IMR-90 (cell line): ENCODE data around the gene PRUNE2. TPM values are rescaled to one million over a fixed set of nuclear protein-coding genes. Genes with fewer than 3 reads are reported as not detected.

ENCODE experiments used
- ATAC-seq: fragments of 200-7000 bp; cut with Tn5 transposase; 2 replicates; pipeline ENCODE4 v1.9.1; 2020; ENCODE audit warnings: low read depth, mild to moderate bottlenecking, moderate library complexity
- BruUV-seq: library from RNA; stranded (reverse); fragments of 400-500 nt; replicated peaks from 2 replicates; lab custom pipeline; 2021; lab: Mats Ljungman, UMichigan
- CTCF ChIA-PET: fragments of 300-600 bp; formaldehyde crosslinking; extraction: SDS; loops from one replicate; lab custom pipeline; 2021; ENCODE audit warnings: antibody characterized with exemption; lab: Yijun Ruan, JAX
- POLR2A ChIA-PET: fragments of 300-600 bp; sonication (Branson Sonifier 250); formaldehyde crosslinking; loops from one replicate; lab custom pipeline; 2022; ENCODE audit warnings: antibody characterized with exemption; ENCODE audit not compliant: unreplicated experiment; lab: Charles Lee
- DNase-seq: peaks from one replicate; pipeline ENCODE4 v3.0.0; 2013
- H2AFZ ChIP-seq: replicated peaks from 2 replicates; pipeline ENCODE3; 2013; ENCODE audit warnings: low read length, mild to moderate bottlenecking; ENCODE audit not compliant: poor library complexity
- H2AK5ac ChIP-seq: 2 replicates; pipeline ENCODE4 v1.6.1; 2013; ENCODE audit warnings: low read depth, low read length, inconsistent platforms
- H2AK9ac ChIP-seq: replicated peaks from 2 replicates; pipeline ENCODE3; 2013; ENCODE audit warnings: mild to moderate bottlenecking, low read depth, low read length, moderate library complexity; ENCODE audit not compliant: poor library complexity
- H2BK120ac ChIP-seq: 2 replicates; pipeline ENCODE4 v1.6.1; 2013; ENCODE audit warnings: low read depth, low read length, inconsistent platforms
- H2BK15ac ChIP-seq: 3 replicates; pipeline ENCODE4 v1.6.1; 2013; ENCODE audit warnings: low read depth, low read length, inconsistent platforms
- H2BK20ac ChIP-seq: 2 replicates; pipeline ENCODE4 v1.6.1; 2013; ENCODE audit warnings: low read depth, mild to moderate bottlenecking, inconsistent platforms, low read length, moderate library complexity
- H2BK5ac ChIP-seq: 2 replicates; pipeline ENCODE4 v1.6.1; 2013; ENCODE audit warnings: mild to moderate bottlenecking, low read depth, low read length, inconsistent platforms; ENCODE audit not compliant: poor library complexity, severe bottlenecking
- H3K14ac ChIP-seq: replicated peaks from 2 replicates; pipeline ENCODE4 v1.6.1; 2013; ENCODE audit warnings: low read depth, low read length, inconsistent platforms
- H3K18ac ChIP-seq: 2 replicates; pipeline ENCODE4 v1.6.1; 2013; ENCODE audit warnings: low read depth, low read length, control low read depth
- H3K23ac ChIP-seq: 2 replicates; pipeline ENCODE4 v1.6.1; 2013; ENCODE audit warnings: low read depth, low read length, inconsistent platforms
- H3K27ac ChIP-seq: 2 replicates; pipeline ENCODE4 v1.5.1; 2013; ENCODE audit warnings: mild to moderate bottlenecking, control low read depth, low read length; ENCODE audit not compliant: insufficient read depth
- H3K27me3 ChIP-seq: 2 replicates; pipeline ENCODE4 v1.6.1; 2013; ENCODE audit warnings: low read length; ENCODE audit not compliant: control insufficient read depth, insufficient read depth
- H3K36me3 ChIP-seq: 2 replicates; pipeline ENCODE4 v1.6.1; 2013; ENCODE audit warnings: low read length, mixed read lengths; ENCODE audit not compliant: control insufficient read depth, insufficient read depth
- H3K4ac ChIP-seq: 2 replicates; pipeline ENCODE4 v1.6.1; 2013; ENCODE audit warnings: low read depth, low read length, inconsistent platforms
- H3K4me1 ChIP-seq: 2 replicates; pipeline ENCODE4 v1.6.1; 2013; ENCODE audit warnings: low read length, mixed read lengths; ENCODE audit not compliant: control insufficient read depth, insufficient read depth
- H3K4me2 ChIP-seq: 2 replicates; pipeline ENCODE4 v1.6.1; 2013; ENCODE audit warnings: low read depth, mild to moderate bottlenecking, control low read depth, low read length, moderate library complexity
- H3K4me3 ChIP-seq: 2 replicates; pipeline ENCODE4 v1.5.1; 2013; ENCODE audit warnings: low read depth, mild to moderate bottlenecking, control low read depth, low read length, moderate library complexity; ENCODE audit not compliant: insufficient read depth
- H3K56ac ChIP-seq: 2 replicates; pipeline ENCODE4 v1.6.1; 2013; ENCODE audit warnings: low read length, inconsistent platforms; ENCODE audit not compliant: insufficient read depth; ENCODE audit errors: extremely low read depth
- H3K79me1 ChIP-seq, 2 experiments: 2 replicates each; pipeline ENCODE4 v1.6.1; 2013; ENCODE audit warnings: low read length in 2 of 2, inconsistent platforms in 1 of 2, low read depth in 1 of 2
- H3K9ac ChIP-seq: 2 replicates; pipeline ENCODE4 v1.6.1; 2013; ENCODE audit warnings: low read depth, low read length, control low read depth
- H3K9me1 ChIP-seq: 2 replicates; pipeline ENCODE4 v1.6.1; 2013; ENCODE audit warnings: low read length, inconsistent platforms; ENCODE audit not compliant: insufficient read depth
- H3K9me3 ChIP-seq: 2 replicates; pipeline ENCODE4 v1.6.1; 2013; ENCODE audit warnings: low read length; ENCODE audit not compliant: control insufficient read depth, insufficient read depth
- H4K20me1 ChIP-seq: 2 replicates; pipeline ENCODE4 v1.6.1; 2013; ENCODE audit warnings: low read length, inconsistent platforms; ENCODE audit not compliant: insufficient read depth
- H4K5ac ChIP-seq: 2 replicates; pipeline ENCODE4 v1.6.1; 2013; ENCODE audit warnings: mild to moderate bottlenecking, low read depth, low read length, control low read depth
- H4K8ac ChIP-seq, 2 experiments: 2 replicates each; pipeline ENCODE4 v1.6.1; 2013; ENCODE audit warnings: low read depth in 2 of 2, low read length in 2 of 2, control low read depth in 1 of 2, inconsistent platforms in 1 of 2
- H4K91ac ChIP-seq: 2 replicates; pipeline ENCODE4 v1.6.1; 2013; ENCODE audit warnings: low read depth, low read length, inconsistent platforms; ENCODE audit not compliant: insufficient read depth
- BHLHE40 ChIP-seq: fragments of 150-350 bp; IDR thresholded peaks from 2 replicates; pipeline ENCODE4 v1.6.1; 2016; ENCODE audit warnings: mild to moderate bottlenecking, low read depth, low read length
- CHD1 ChIP-seq: IDR thresholded peaks from 2 replicates; pipeline ENCODE4 v1.6.1; 2012; ENCODE audit warnings: low read depth, low read length, improper control_type of control experiment
- SMC3 ChIP-seq: fragments of 150-350 bp; IDR thresholded peaks from 2 replicates; pipeline ENCODE4 v1.6.1; 2016; ENCODE audit warnings: low read depth, mild to moderate bottlenecking, antibody characterized with exemption, low read length, moderate library complexity
- WGBS, 2 experiments: methylation state at CpG; one replicate each; pipeline versions ENCODE4 v1.1.5 to v1.1.7; 2013; ENCODE audit warnings: missing lambda C conversion rate in 2 of 2; ENCODE audit not compliant: insufficient read length in 1 of 2; ENCODE audit errors: extremely low coverage in 2 of 2; 5-methylcytosine and 5-hydroxymethylcytosine counted together
- dilution Hi-C: fragments of 300-500 bp; cut with HindIII; formaldehyde crosslinking; loops from one replicate; pipeline ENCODE4 v1.14.3; 2018; ENCODE audit warnings: low sequenced_read_pairs; ENCODE audit not compliant: unreplicated experiment
- in situ Hi-C: fragments of 300-500 bp; cut with MboI; formaldehyde crosslinking; loops from 3 replicates; pipeline ENCODE4 v1.14.3; 2019; ENCODE audit warnings: low sequenced_read_pairs, inconsistent platforms, mixed read lengths
- intact Hi-C: fragments of 100-400 bp; cut with micrococcal nuclease; formaldehyde crosslinking; loops from 2 replicates; pipeline ENCODE4 v1.10.0; 2022
- polyA plus RNA-seq, 3 experiments: library from polyadenylated mRNA; depleted of rRNA; stranded (reverse); fragments of >200 nt; gene quantifications; 2 replicates each; pipeline ENCODE4 v1.2.3, GENCODE V29; 2012; ENCODE audit warnings: low replicate concordance in 1 of 3
- total RNA-seq: library from RNA; depleted of rRNA; stranded (reverse); fragments of >200 nt; gene quantifications from 2 replicates; pipeline ENCODE4 v1.2.3, GENCODE V29; 2012

The PRUNE2 gene
- total and polyA plus RNA-seq, 2 of the 4 experiments (the other 2 are of a cell fraction) = 0.70 to 1.6 TPM

- no CpG with 5 or more reads among the region's 1 CpG for WGBS, 2 experiments
- Histone ChIP-seq H3K4ac (no peak overlapping the region), H3K4me1 (no peaks in the 10 kb centered on the region), H4K8ac (no peak overlapping the region), H3K9me3 (no peaks in the 10 kb centered on the region), H2AFZ (no peak overlapping the region), H3K9ac (no peak overlapping the region), H3K9me1 (no peaks in the 10 kb centered on the region), H4K20me1 (no peaks in the 10 kb centered on the region), H2BK120ac (no peak overlapping the region), H3K79me1 (no peaks in the 10 kb centered on the region), H2AK5ac (no peak overlapping the region), H3K27me3 (no peaks in the 10 kb centered on the region), H3K56ac (no peak overlapping the region), H3K27ac (no peak overlapping the region), H2BK20ac (no peak overlapping the region), H3K23ac (no peak overlapping the region), H2BK5ac (no peak overlapping the region), H2AK9ac (no peak overlapping the region), H3K4me2 (no peak overlapping the region), H3K14ac (no peak overlapping the region), H3K4me3 (no peak overlapping the region), H4K5ac (no peak overlapping the region), H3K18ac (no peak overlapping the region), H2BK15ac (no peak overlapping the region), H3K36me3 (no peaks in the 10 kb centered on the region), H4K91ac (no peak overlapping the region)
- dilution Hi-C loops = no loop called here
- intact Hi-C loops = no loop called here
- BruUV-seq = no TSS peak
- CTCF ChIA-PET = no interaction called here
- in situ Hi-C loops = no loop called here
- DNase-seq (no peak), ATAC-seq (peak; percentile 61)
- TF ChIP-seq SMC3 (no peak), BHLHE40 (no peak), CHD1 (no peak)
- POLR2A ChIA-PET = no interaction called here
Observed at GRCh38 chr9:76855015-76855414, 50.9 kb downstream of the PRUNE2 start.
